HG03108 (cell line): ENCODE results near the gene RIF1.
"Not testable (repeated sequence)": the region's sequence is repeated elsewhere in the genome, so short reads cannot be mapped to it uniquely, and the experiment has no call there.

Experiments
- ATAC-seq: cut with Tn5 transposase; IDR thresholded peaks from one replicate; pipeline ENCODE4 v1.9.1; 2021; ENCODE audit warnings: moderate library complexity; ENCODE audit not compliant: unreplicated experiment

Gene RIF1

GRCh38 chr2:151421681-151422080 lies 12.0 kb downstream of the RIF1 start:
- ATAC-seq, result not testable (repeated sequence)

DNA sequence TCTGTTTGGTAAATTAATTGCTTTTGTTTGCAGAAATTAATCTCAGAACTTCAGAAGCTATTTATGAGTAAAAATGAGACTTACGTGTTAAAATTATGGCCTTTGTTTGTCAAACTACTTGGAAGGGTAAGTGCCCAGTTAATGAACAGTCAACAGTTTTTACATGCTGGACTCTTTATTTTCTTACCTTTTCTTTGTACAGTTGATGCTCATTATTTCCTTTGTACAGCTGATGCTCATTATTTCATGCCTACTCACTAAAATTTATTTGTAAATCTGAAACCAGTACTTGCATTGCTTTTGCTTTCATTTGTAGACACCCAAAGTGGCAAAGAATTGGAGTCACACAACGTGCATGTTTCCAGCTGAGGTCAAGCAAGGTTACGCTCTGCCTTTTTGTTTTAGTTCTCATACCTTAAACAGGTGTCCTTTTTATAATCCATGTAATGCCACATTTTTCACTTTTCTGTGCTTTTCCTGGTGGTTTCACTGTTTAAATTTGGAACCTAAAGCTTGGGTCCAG lies 13.3 kb downstream of the RIF1 start:
- ATAC-seq, result no peak

DNA sequence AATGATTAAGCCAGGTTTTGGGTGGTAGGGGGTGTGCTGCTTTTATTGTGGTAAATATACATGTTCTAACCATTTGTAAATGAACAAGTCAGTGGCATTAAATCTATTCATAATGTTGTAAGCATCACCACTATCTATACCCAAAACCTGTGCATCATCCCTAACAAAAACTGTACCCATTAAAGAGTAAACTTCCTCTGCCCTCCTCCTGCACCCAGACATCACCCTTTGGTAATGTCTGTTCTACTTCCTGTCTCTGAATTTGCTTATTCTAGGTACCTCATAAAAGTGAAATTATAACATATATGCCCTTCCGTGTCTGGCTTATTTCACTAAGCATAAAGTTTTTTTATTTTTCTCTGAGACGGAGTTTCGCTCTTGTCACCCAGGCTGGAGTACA lies 14.1 kb downstream of the RIF1 start:
- ATAC-seq, result no peak

DNA sequence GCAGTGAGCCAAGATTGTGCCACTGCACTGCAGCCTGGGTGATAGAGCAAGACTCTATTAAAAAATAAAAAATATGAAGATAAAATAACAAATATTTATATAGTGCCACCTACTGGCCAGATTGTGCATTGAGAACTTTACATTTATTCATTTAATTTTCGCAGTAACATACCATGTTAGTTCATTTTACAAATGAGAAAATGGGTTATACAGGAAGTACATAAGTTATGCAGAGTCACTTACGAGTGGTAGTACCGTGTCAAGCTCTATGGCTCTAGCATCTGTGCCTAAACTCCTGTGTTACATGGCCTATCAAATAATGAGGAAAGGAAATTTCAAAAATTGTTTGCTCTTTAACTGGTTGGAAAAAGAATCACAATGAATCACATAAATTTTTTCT lies 27.9 kb downstream of the RIF1 start:
- no peak for ATAC-seq

GRCh38 chr2:151438506-151438905 lies 28.8 kb downstream of the RIF1 start:
- ATAC-seq, result no peak

DNA sequence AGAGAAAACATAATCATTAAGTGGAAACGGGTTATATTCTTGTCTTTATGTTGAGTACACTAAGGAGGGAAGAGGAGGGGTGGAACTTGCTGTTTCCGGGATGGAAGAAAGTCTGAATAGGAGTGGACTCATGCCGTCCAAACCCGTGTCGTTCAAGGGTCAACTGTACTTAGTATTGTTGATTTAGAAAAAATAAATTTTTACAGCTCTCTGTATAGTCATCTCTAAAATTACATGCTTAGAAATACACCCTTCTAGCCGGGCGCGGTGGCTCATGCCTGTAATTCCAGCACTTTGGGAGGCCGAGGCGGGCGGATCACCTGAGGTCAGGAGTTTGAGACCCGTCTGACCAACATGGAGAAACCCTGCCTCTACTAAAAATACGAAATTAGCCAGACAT lies 29.4 kb downstream of the RIF1 start:
- ATAC-seq, result no peak

DNA sequence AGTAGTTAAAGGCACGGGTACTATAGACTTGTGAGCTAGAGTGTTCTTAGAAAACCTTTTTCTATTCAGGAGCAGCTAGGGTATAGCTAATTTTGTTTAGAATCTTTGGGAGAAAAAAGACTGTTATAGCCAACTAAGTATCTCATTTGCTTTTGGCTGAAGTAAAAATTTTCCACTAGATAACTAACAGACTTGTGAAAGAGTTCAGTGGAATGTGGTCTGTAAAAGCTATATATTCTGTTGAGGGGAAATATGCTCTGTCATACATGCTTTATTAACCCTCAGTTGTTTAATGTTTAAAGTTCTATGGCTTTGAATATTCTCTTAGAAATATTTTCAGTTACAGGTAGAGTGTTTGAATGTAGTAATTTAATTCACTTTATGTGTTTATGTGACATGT lies 49.7 kb downstream of the RIF1 start:
- ATAC-seq, result no peak

DNA sequence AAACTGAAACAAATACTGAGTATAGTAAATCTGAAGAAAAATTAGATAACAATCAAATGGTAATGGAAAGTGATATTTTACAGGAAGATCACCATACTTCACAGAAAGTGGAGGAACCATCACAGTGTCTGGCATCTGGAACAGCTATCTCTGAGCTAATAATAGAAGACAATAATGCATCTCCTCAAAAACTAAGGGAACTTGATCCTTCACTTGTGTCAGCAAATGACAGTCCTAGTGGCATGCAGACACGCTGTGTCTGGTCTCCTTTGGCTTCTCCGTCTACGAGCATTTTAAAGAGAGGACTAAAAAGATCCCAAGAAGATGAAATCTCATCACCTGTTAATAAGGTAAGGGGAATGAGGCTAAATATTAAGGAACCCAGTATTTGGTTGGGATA lies 56.1 kb downstream of the RIF1 start:
- no peak for ATAC-seq

- ATAC-seq, result no peak
These were observed 60.9 kb downstream of the RIF1 start for GRCh38 chr2:151470556-151470955.

DNA sequence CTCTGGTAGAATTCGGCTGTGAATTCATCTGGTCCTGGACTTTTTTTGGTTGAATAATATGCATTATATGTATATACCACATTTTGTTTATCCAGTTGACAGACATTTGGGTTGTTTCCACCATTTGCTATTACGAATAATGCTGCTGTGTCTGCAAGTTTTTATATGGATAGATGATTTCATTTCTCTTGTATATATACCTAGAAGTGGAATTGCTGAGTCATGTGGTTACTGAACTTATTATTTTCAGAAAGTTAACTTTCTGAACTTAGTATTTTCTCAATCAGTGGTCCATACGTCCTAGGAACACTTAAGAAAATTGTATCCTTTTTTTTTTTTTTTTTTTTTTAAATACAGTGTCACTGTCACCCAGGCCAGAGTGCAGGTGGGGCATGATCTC lies 63.3 kb downstream of the RIF1 start:
- ATAC-seq, result no peak

DNA sequence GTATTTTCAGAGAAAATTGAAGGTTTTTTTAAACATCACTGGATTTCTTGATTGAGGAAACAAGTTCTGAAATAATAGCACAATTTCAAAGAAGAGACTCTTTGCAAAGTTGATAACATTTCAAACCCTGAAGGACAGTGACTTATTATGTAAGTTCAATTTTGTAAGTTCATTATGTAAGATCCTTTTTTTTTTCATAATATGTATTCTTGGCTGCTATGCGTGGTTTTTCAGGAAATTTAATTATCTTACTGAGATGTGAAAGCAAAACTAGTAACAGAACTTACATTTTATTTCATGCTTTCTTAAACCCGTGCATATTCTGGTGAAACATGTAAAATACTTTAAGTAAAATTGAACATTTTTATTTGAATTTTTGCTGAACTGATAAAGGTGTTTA lies 65.4 kb downstream of the RIF1 start:
- ATAC-seq, result no peak

- no peak for ATAC-seq
These were observed 66.6 kb downstream of the RIF1 start for GRCh38 chr2:151476287-151476686.

GRCh38 chr2:151478011-151478410 lies 68.3 kb downstream of the RIF1 start:
- ATAC-seq, result no peak

DNA sequence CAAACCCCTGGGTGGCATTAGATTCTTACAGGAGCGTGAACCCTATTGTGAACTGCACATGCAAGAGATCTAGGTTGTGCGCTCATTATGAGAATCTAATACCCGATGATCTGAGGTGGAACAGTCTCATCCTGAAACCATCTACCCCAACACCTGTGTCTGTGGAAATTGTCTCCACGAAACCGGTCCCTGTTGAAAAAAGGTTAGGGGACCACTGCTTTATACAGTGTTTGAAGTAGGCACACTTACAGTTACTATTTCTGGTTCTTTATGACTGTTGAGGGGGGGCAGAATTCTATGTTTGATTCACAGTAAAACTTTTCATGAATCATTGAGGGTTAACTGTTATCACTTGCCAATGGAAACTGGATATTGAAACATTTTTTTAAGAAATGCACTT lies 72.0 kb downstream of the RIF1 start:
- no peak for ATAC-seq

DNA sequence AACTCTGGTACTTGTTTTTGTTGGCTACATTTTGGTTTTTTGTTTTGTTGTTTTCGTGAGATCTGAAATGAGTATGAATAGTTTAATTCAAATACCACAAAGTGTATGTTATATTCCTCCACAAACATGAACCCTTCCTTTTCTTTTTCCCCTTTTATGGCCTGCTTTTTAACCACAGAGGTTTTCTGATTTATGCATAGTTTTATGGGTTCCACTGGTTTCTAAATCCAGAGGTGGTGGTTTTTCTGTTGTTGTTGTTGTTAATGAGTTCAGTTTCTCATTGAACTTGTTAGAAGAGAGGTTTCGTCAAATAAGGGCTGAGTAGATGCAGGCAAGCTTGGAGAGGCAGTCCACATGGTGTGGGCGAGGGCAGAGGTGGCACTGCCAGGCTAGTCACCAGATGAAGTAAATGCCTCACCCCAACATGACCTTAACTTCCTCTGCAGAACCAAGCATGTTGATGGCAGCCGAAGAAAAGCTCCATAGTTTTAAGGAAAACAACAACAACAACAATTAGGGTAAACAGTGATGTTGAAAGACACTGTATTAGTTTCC lies 72.5 kb downstream of the RIF1 start:
- ATAC-seq, result no peak

DNA sequence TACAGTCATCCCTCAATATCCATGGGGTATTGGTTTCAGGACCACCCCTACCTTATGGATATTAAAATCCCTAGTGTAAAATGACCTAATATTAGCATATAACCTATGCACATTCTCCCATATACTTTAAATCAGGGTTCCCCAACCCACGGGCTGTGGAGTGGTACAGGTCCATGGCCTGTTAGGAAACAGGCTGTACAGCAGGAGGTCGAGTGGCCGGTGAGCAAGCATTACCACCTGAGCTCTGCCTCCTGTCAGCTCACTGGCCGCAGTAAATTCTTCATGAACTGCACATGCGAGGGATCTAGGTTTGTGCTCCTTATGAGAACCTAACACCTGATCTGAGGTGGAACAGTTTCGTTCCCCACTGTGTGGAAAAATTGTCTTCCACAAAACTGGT lies 73.8 kb downstream of the RIF1 start:
- no peak for ATAC-seq

DNA sequence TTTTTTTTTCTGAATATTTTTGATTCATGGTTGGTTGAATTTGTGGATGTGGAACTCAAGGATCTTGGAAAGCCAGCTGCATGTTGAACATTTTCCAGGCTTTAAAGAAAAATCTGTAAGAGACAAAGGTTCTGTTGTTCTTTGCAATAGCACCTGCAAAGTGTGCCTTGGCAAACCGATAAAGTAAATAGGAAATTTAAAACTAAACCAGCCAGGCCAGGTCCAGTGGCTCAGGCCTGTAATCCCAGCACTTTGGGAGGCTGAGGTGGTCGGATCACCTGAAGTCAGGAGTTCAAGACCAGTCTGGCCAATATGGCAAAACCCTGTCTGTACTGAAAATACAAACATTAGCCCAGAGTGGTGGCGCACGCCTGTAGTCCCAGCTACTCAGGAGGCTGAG lies 74.4 kb downstream of the RIF1 start:
- ATAC-seq, result no peak

- no peak for ATAC-seq
These were observed 76.4 kb downstream of the RIF1 start for GRCh38 chr2:151486053-151486452.

DNA sequence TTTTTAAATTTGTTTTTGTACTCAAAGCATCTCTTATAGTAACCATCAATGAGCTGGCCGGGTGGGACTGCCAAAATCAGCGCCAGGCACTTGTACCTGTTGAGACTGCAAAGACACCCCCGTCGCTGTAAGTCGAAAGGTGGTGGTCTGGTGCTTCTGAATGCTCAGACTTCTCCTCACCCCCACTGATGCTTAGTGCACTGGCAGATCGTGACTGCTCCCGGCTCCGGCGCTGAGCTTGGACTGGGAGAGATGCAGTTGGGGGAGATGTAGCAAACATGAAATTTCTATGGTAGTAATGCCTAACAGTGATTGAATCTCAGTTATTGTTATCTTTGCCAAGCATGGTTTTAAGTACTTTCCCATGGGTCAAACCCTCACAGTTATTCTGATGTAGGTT lies 80.6 kb downstream of the RIF1 start:
- no peak for ATAC-seq

- no peak for ATAC-seq
These were observed 81.8 kb downstream of the RIF1 start for GRCh38 chr2:151491496-151491895.

- no peak for ATAC-seq
These were observed 88.5 kb downstream of the RIF1 start for GRCh38 chr2:151498178-151498577.

DNA sequence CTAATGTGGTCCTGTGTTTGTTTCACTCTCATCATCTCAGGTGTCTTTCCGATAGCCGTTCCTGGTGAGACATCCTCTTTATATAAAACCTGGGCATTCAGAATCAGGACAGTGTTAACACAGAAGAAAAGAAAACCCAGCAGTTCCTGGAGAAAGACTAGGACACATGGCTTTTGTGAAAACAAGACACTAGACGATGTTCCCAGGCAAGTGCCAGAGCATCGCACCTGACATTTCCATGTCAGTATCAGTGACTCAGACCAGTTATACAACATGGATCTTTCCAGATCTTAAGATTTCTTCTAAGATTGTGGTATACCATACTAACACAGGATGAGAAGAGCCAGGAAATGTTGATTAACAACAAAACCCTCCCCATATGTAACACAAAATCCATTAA lies 96.5 kb downstream of the RIF1 start:
- ATAC-seq, result no peak

DNA sequence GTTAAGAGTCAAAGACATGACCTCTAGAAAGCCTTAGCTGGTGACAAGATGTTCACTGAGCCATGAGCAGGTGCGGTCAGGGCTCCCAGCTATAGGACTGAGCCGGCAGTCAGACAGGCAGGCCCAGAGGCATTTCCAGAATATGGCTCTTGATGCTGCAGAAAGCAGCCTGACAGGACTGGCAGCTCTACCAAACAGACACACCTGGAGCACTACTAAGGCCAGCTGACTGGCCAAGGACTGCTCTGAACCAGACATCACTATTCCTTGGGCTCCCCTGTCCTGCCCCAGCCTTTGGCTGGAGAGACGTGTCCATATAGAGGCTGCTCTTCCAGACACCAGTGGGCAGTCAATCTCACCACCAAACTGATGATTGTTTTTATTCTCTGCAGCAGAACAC lies 98.8 kb downstream of the RIF1 start:
- no peak for ATAC-seq

DNA sequence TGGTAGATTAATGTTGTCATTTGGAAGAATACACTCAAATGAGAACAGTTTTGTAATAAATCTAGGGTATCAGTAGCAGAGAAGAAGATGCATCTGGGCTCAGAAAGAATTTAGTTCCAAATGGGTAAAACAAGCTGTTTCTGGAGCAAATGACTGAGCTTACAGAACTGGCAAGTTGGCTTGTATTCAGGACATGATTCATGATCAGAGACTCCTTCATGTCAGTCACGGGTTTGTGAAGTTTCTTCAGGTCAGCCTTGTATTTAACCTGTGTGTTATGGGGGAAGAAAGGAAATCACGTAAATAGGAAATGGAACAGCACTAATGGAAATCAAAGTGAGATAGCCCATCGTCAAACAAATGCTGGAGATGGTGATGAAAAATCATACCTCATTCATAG lies 109.1 kb downstream of the RIF1 start:
- ATAC-seq, result no peak
